GM12892 (cell line): ENCODE measurements around the gene FBXW7.

Experiments used
- POLR2A ChIP-seq: IDR thresholded peaks from 2 replicates; pipeline ENCODE4 v1.6.1; 2011; ENCODE audit warnings: low read depth, low read length, control low read depth
- TAF1 ChIP-seq: IDR thresholded peaks from 2 replicates; pipeline ENCODE4 v1.6.1; 2011; ENCODE audit warnings: low read depth, mild to moderate bottlenecking, control low read depth, low read length, borderline replicate concordance

DNA sequence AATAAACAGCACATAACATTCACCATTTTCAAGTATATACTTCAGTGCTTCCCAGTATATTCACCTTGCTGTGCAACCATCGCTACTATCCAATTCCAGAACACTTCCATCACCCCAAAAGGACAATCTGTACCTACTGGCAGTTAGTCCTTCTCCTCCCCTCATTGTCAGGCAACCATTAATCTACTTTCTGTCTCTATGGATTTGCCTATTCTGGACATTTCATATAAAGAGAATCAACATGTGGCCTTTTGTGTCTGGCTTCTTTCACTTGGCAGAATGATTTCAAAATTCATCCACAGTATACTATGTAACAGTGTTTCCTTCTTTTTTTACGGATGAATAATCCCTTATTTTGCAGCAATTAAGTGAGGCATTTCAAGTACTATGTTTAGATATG, 189.4 kb downstream of the FBXW7 start:
- no peak for TF ChIP-seq TAF1
- no peak for TF ChIP-seq POLR2A
